Measurements from ENCODE around the gene DDI2.

The DDI2 gene

GRCh38 chr1:15623435-15623834 lies 6.2 kb downstream of the DDI2 start:
- Histone ChIP-seq H3K9me3 (ENCODE audit: control insufficient read depth, insufficient read depth, low read length) (no peaks in the 10 kb centered on the region), H3K27ac (ENCODE audit: low read length) (no peak overlapping the region), H3K36me3 (ENCODE audit: control insufficient read depth, insufficient read depth, low read length) (peaks cover 3% of the 10 kb centered on the region; the same call in 1 of the 2 replicates), H3K4me3 (ENCODE audit: low read length) (no peak overlapping the region), H3K27me3 (ENCODE audit: control insufficient read depth, insufficient read depth, low read length) (no peaks in the 10 kb centered on the region), H3K4me1 (ENCODE audit: control insufficient read depth, insufficient read depth, low read length) (no peaks in the 10 kb centered on the region)
- no peak for DNase-seq (ENCODE audit: low read depth, low spot score)
- WGBS (ENCODE audit: insufficient coverage, insufficient read length): no CpG with 5 or more reads among the region's 6 CpGs

DNA sequence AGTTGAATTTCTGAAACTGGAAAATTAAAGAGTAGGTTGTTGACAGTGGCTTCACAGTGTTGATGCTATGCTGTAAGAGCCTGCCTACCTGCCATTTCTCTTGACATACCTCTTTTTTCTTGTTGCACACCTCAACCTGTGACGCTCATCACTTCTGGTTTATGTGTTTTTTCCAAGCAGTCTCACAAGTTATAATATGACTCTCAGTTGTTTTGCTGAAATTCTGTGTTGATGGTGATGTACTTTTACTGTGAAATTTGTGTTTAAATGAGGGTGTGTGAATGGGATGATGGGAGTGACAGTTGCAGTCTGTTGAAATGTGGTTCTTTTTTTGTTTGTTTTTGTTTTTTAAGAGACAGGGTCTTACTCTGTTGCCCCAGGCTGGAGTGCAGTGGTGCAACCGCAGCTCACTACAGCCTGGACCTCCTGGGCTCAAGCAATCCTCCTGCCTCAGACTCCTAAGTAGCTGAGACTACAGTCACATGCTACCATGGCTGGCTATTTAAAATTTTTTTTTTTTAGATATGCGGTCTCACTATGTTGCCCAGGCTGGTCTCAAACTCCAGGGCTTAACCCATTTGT lies 7.0 kb downstream of the DDI2 start:
- no CpG with 5 or more reads among the region's 3 CpGs for WGBS (ENCODE audit: insufficient coverage, insufficient read length)
- Histone ChIP-seq H3K27ac (ENCODE audit: low read length) (no peak overlapping the region), H3K4me1 (ENCODE audit: control insufficient read depth, insufficient read depth, low read length) (no peaks in the 10 kb centered on the region), H3K4me3 (ENCODE audit: low read length) (no peak overlapping the region), H3K27me3 (ENCODE audit: control insufficient read depth, insufficient read depth, low read length) (no peaks in the 10 kb centered on the region), H3K36me3 (ENCODE audit: control insufficient read depth, insufficient read depth, low read length) (peaks cover 3% of the 10 kb centered on the region; the same call in 1 of the 2 replicates), H3K9me3 (ENCODE audit: control insufficient read depth, insufficient read depth, low read length) (no peaks in the 10 kb centered on the region)
- no peak for DNase-seq (ENCODE audit: low read depth, low spot score)

- DNase-seq (ENCODE audit: low read depth, low spot score): no peak
- no peaks in the 10 kb centered on the region for H3K9me3 ChIP-seq (ENCODE audit: control insufficient read depth, insufficient read depth, low read length)
- no peak overlapping the region for H3K4me3 ChIP-seq (ENCODE audit: low read length)
- H3K27ac ChIP-seq (ENCODE audit: low read length): no peak overlapping the region
- peaks cover 5% of the 10 kb centered on the region; the same call in 1 of the 2 replicates for H3K36me3 ChIP-seq (ENCODE audit: control insufficient read depth, insufficient read depth, low read length)
- no peaks in the 10 kb centered on the region for H3K4me1 ChIP-seq (ENCODE audit: control insufficient read depth, insufficient read depth, low read length)
- H3K27me3 ChIP-seq (ENCODE audit: control insufficient read depth, insufficient read depth, low read length): no peaks in the 10 kb centered on the region
- no CpG with 5 or more reads among the region's 13 CpGs for WGBS (ENCODE audit: insufficient coverage, insufficient read length)
Measured at GRCh38 chr1:15625056-15625917, 8.0 kb downstream of the DDI2 start.

DNA sequence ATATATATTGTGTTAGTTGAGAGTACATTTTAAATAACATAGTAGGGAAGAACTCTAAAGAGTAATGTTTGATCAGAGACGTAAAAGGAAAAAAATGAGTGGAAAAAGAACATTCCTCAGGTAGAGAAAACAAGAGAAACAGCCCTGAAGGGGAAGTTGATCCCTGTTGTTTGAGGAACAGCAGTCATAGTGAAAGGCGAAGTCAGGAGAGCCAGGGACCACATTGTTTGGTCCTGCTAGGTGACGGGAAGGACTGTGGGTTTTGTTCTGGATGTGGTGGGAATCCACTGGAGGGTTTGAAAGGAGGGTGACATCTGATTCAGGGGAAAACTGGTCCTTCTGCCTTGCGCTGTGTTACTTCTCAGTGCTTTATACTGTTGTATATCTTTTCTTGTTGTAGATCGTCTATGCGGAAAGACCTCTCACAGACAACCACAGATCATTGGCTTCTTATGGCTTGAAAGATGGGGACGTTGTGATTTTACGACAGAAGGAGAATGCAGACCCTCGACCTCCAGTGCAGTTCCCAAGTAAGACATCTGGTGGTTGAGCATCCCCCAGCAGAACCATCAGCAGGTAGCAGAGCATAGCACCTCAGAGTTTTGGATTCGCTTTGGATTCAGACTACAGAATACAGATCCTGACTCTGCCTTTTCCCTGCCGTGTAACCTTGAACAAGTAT lies 9.2 kb downstream of the DDI2 start:
- H3K36me3 ChIP-seq (ENCODE audit: control insufficient read depth, insufficient read depth, low read length): peaks cover 7% of the 10 kb centered on the region; the same call in 1 of the 2 replicates
- H3K27me3 ChIP-seq (ENCODE audit: control insufficient read depth, insufficient read depth, low read length): no peaks in the 10 kb centered on the region
- WGBS (ENCODE audit: insufficient coverage, insufficient read length): no CpG with 5 or more reads among the region's 11 CpGs
- no peak overlapping the region for H3K4me3 ChIP-seq (ENCODE audit: low read length)
- H3K4me1 ChIP-seq (ENCODE audit: control insufficient read depth, insufficient read depth, low read length): no peaks in the 10 kb centered on the region
- H3K27ac ChIP-seq (ENCODE audit: low read length): no peak overlapping the region
- no peak for DNase-seq (ENCODE audit: low read depth, low spot score)
- no peaks in the 10 kb centered on the region for H3K9me3 ChIP-seq (ENCODE audit: control insufficient read depth, insufficient read depth, low read length)

- WGBS (ENCODE audit: insufficient coverage, insufficient read length): no CpG with 5 or more reads among the region's 4 CpGs
- H3K27me3 ChIP-seq (ENCODE audit: control insufficient read depth, insufficient read depth, low read length): no peaks in the 10 kb centered on the region
- no peak for DNase-seq (ENCODE audit: low read depth, low spot score)
- no peaks in the 10 kb centered on the region for H3K9me3 ChIP-seq (ENCODE audit: control insufficient read depth, insufficient read depth, low read length)
- no peaks in the 10 kb centered on the region for H3K4me1 ChIP-seq (ENCODE audit: control insufficient read depth, insufficient read depth, low read length)
- no peak overlapping the region for H3K4me3 ChIP-seq (ENCODE audit: low read length)
- H3K27ac ChIP-seq (ENCODE audit: low read length): no peak overlapping the region
- H3K36me3 ChIP-seq (ENCODE audit: control insufficient read depth, insufficient read depth, low read length): peaks cover 7% of the 10 kb centered on the region; the same call in 1 of the 2 replicates
Measured at GRCh38 chr1:15627343-15627988, 10.2 kb downstream of the DDI2 start.

DNA sequence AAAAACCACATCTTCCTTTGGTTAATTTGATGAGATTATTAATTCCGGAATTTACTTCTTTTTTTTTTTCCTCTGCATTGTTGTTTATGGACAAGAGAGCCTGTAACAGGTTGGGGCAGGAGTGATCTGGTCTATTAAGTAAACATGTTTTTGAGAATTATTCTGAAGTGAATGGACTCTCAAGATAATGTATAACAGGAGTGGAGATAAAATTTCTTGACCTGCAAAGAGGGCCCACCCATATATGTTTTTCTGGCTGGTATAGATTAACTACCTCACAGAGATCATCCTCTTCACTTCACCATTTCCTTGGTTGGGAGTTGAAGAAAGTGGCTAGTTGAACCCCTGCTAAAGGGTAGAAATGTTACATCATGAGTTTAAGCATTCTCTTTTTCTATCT lies 10.7 kb downstream of the DDI2 start:
- H3K27me3 ChIP-seq (ENCODE audit: control insufficient read depth, insufficient read depth, low read length): no peaks in the 10 kb centered on the region
- DNase-seq (ENCODE audit: low read depth, low spot score): no peak
- no peaks in the 10 kb centered on the region for H3K4me1 ChIP-seq (ENCODE audit: control insufficient read depth, insufficient read depth, low read length)
- no peak overlapping the region for H3K27ac ChIP-seq (ENCODE audit: low read length)
- no peaks in the 10 kb centered on the region for H3K9me3 ChIP-seq (ENCODE audit: control insufficient read depth, insufficient read depth, low read length)
- no peak overlapping the region for H3K4me3 ChIP-seq (ENCODE audit: low read length)
- peaks cover 7% of the 10 kb centered on the region; the same call in 1 of the 2 replicates for H3K36me3 ChIP-seq (ENCODE audit: control insufficient read depth, insufficient read depth, low read length)
- WGBS (ENCODE audit: insufficient coverage, insufficient read length): no CpG with 5 or more reads among the region's 1 CpG

- no peak for DNase-seq (ENCODE audit: low read depth, low spot score)
- peaks cover 17% of the 10 kb centered on the region; the same call in 1 of the 2 replicates for H3K36me3 ChIP-seq (ENCODE audit: control insufficient read depth, insufficient read depth, low read length)
- no peaks in the 10 kb centered on the region for H3K9me3 ChIP-seq (ENCODE audit: control insufficient read depth, insufficient read depth, low read length)
- H3K4me3 ChIP-seq (ENCODE audit: low read length): no peak overlapping the region
- H3K4me1 ChIP-seq (ENCODE audit: control insufficient read depth, insufficient read depth, low read length): no peaks in the 10 kb centered on the region
- no peak overlapping the region for H3K27ac ChIP-seq (ENCODE audit: low read length)
- WGBS (ENCODE audit: insufficient coverage, insufficient read length): no CpG with 5 or more reads among the region's 9 CpGs
- H3K27me3 ChIP-seq (ENCODE audit: control insufficient read depth, insufficient read depth, low read length): no peaks in the 10 kb centered on the region
Measured at GRCh38 chr1:15633756-15634420, 16.6 kb downstream of the DDI2 start.

DNA sequence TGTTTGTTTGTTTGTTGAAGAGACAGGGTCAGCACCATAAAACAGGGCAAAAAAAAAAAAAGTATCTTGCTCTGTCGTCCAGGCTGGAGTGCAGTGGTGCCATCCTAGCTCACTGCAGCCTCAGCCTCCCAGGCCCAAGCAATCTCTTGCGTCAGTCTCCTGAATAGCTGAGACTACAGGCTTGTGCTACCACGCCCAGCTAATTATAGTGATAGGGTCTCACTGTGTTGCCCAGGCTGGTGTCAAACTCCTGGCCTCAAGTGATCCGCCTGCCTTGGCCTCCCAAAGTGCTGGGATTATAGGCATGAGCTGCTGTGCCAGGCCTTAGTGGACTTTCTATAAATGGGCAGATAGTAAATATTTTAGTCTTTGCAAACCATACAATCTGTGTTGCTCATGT lies 19.2 kb downstream of the DDI2 start:
- no CpG with 5 or more reads among the region's 4 CpGs for WGBS (ENCODE audit: insufficient coverage, insufficient read length)
- H3K4me3 ChIP-seq (ENCODE audit: low read length): no peak overlapping the region
- DNase-seq (ENCODE audit: low read depth, low spot score): no peak
- no peaks in the 10 kb centered on the region for H3K27me3 ChIP-seq (ENCODE audit: control insufficient read depth, insufficient read depth, low read length)
- H3K27ac ChIP-seq (ENCODE audit: low read length): no peak overlapping the region
- no peaks in the 10 kb centered on the region for H3K4me1 ChIP-seq (ENCODE audit: control insufficient read depth, insufficient read depth, low read length)
- H3K9me3 ChIP-seq (ENCODE audit: control insufficient read depth, insufficient read depth, low read length): no peaks in the 10 kb centered on the region
- peaks cover 13% of the 10 kb centered on the region; the same call in 1 of the 2 replicates for H3K36me3 ChIP-seq (ENCODE audit: control insufficient read depth, insufficient read depth, low read length)

DNA sequence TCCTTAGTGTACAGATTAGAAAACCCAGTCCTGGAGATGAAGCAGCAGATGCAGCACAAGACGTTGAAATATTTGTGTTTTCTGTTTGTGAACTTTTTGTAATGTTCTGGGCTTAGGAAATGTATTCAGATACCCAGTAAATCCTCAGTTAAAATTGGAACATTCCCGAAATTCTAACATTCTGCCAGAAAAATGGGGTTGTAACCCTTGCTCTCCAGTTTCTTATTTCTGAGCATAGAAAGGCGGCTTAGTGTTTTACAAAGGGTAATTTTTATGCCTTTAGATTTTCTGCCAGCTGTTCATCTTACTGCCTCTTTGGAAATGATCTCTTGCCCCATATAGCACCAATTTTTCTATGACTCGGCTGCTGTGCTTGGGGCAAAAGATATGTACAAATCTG lies 20.6 kb downstream of the DDI2 start:
- no peak for DNase-seq (ENCODE audit: low read depth, low spot score)
- no peaks in the 10 kb centered on the region for H3K27me3 ChIP-seq (ENCODE audit: control insufficient read depth, insufficient read depth, low read length)
- H3K9me3 ChIP-seq (ENCODE audit: control insufficient read depth, insufficient read depth, low read length): no peaks in the 10 kb centered on the region
- H3K36me3 ChIP-seq (ENCODE audit: control insufficient read depth, insufficient read depth, low read length): peaks cover 13% of the 10 kb centered on the region; the same call in 1 of the 2 replicates
- WGBS (ENCODE audit: insufficient coverage, insufficient read length): no CpG with 5 or more reads among the region's 4 CpGs
- H3K4me3 ChIP-seq (ENCODE audit: low read length): no peak overlapping the region
- H3K4me1 ChIP-seq (ENCODE audit: control insufficient read depth, insufficient read depth, low read length): no peaks in the 10 kb centered on the region
- no peak overlapping the region for H3K27ac ChIP-seq (ENCODE audit: low read length)

GRCh38 chr1:15639262-15639661 lies 22.0 kb downstream of the DDI2 start:
- Histone ChIP-seq H3K4me3 (ENCODE audit: low read length) (no peak overlapping the region), H3K4me1 (ENCODE audit: control insufficient read depth, insufficient read depth, low read length) (no peaks in the 10 kb centered on the region), H3K27ac (ENCODE audit: low read length) (no peak overlapping the region), H3K9me3 (ENCODE audit: control insufficient read depth, insufficient read depth, low read length) (no peaks in the 10 kb centered on the region), H3K27me3 (ENCODE audit: control insufficient read depth, insufficient read depth, low read length) (no peaks in the 10 kb centered on the region), H3K36me3 (ENCODE audit: control insufficient read depth, insufficient read depth, low read length) (peaks cover 10% of the 10 kb centered on the region; the same call in 1 of the 2 replicates)
- no peak for DNase-seq (ENCODE audit: low read depth, low spot score)

Data from iPS DF 6.9 (cell line).